ENCODE measurements around the gene GOLGA6D.
A peak's percentile ranks its signal among the peaks of the same experiment; 100 is the strongest.
"Not testable (repeated sequence)": the region's sequence is repeated elsewhere in the genome, so short reads cannot be mapped to it uniquely, and the experiment has no call there.

The GOLGA6D gene

GRCh38 chr15:75335313-75335704 lies 52.7 kb downstream of the GOLGA6D start:
- DNase-seq = no peak

GRCh38 chr15:75335705-75336355 lies 53.2 kb downstream of the GOLGA6D start, which contains the start of gene COMMD4:
Gene COMMD4 (plus strand): TSS chr15:75336063. CDS start chr15:75336090, 27 bp downstream.
- peak; percentile 72 for DNase-seq

- DNase-seq = no peak
These were observed 56.1 kb downstream of the GOLGA6D start for GRCh38 chr15:75338661-75339240.

- no peak for DNase-seq
These were observed 57.1 kb downstream of the GOLGA6D start for GRCh38 chr15:75339531-75340240.

- DNase-seq = no peak
These were observed 59.6 kb downstream of the GOLGA6D start for GRCh38 chr15:75342221-75342620.

- DNase-seq = not testable (repeated sequence)
These were observed 61.3 kb downstream of the GOLGA6D start for GRCh38 chr15:75343953-75344352.
